Measurements from ENCODE around the gene MYCN. TPM values are rescaled to one million over a fixed set of nuclear protein-coding genes. Genes with fewer than 3 reads are reported as not detected.

The MYCN gene
- total and polyA plus RNA-seq, 2 of the 8 experiments (the other 6 are each of a cell fraction or from before 2014, with no cell fraction given), result 87.8 to 137 TPM

- 32% methylated on average over 7 of the region's 7 CpGs; no CpG with 5 or more reads in 1 of the 2 experiments for WGBS, 2 experiments (ENCODE audit: extremely low coverage in 1 of 2, insufficient coverage in 1 of 2, insufficient read length in 1 of 2, insufficient replicate concordance in 2 of 2, low coverage in 1 of 2, low lambda C conversion rate in 2 of 2, missing lambda C conversion rate in 1 of 2)
- H3K4me2 ChIP-seq (ENCODE audit: insufficient read depth in 1 of 2, low read depth in 2 of 2, low read length in 2 of 2), result peak overlapping the region; percentile 79
Observed at GRCh38 chr2:15937882-15938802, 2.2 kb upstream of the MYCN start.

More at GRCh38 chr2:15937882-15938802, 2.2 kb upstream of the MYCN start:
- peak; percentile 72 for FAIRE-seq
- peak overlapping the region; percentile 83; the same call in 1 of the 2 replicates for H2BK5ac ChIP-seq (ENCODE audit: low read depth, low read length)
- no peak for DNase-seq (ENCODE audit: low read depth in 1 of 2, low spot score in 2 of 2)
- peaks cover 0 to 14% (median 6%) of the 10 kb centered on the region in 4 experiments; a peak in 3 of 8 replicates for H3K36me3 ChIP-seq (ENCODE audit: control insufficient read depth in 2 of 4, insufficient read depth in 4 of 4, low read length in 3 of 4)
- ChIA-PET CTCF (ENCODE audit: partially characterized antibody) (interaction anchor here (0.6 to 4.6 kb wide), 12 partner anchors 10 to 383 kb away, joined by 3 to 18 read pairs (median 8); no protein-coding TSS in a partner anchor), POLR2A (ENCODE audit: partially characterized antibody) (interaction anchor here (0.8 to 4.4 kb wide), 4 partner anchors 9 to 242 kb away, joined by 3 to 25 read pairs (median 6); no protein-coding TSS in a partner anchor)
- H3K9ac ChIP-seq (replicated peaks in 1 of 4; ENCODE audit: extremely low read depth in 1 of 4, low read depth in 3 of 4, low read length in 3 of 4), result no peak overlapping the region; a peak in 1 of 7 replicates
- no peak overlapping the region for H3K23ac ChIP-seq (ENCODE audit: insufficient read length)
- no peaks in the 10 kb centered on the region for H3K79me1 ChIP-seq (ENCODE audit: low read depth, low read length)
- H4K91ac ChIP-seq (replicated peaks; ENCODE audit: insufficient read length, low read length), result peak overlapping the region; percentile 63
- H3K56ac ChIP-seq (replicated peaks; ENCODE audit: insufficient read length, low read depth, low read length), result no peak overlapping the region
- peak overlapping the region; percentile 2 for H4K5ac ChIP-seq (ENCODE audit: insufficient read length, low read depth, low read length)
- H4K8ac ChIP-seq (ENCODE audit: extremely low read depth, insufficient read depth, low read length), result no peak overlapping the region
- H3K27me3 ChIP-seq (replicated peaks in 1 of 4; ENCODE audit: control insufficient read depth in 3 of 4, extremely low read depth in 1 of 4, insufficient read depth in 3 of 4, low read length in 3 of 4), result no peaks in the 10 kb centered on the region
- H2AFZ ChIP-seq (ENCODE audit: low read length), result no peak overlapping the region
- TF ChIP-seq GABPA (IDR thresholded peaks at IDR 0.05; ENCODE audit: borderline replicate concordance, insufficient read depth, low read length) (no peak), SIRT6 (IDR thresholded peaks at IDR 0.05; ENCODE audit: low read length) (peak; percentile 31)
- H4K20me1 ChIP-seq (replicated peaks in 1 of 2; ENCODE audit: control insufficient read depth in 1 of 2, insufficient read depth in 2 of 2, low read length in 2 of 2), result peaks cover 0 to 2% of the 10 kb centered on the region in 2 experiments
- H3K4me3 ChIP-seq (ENCODE audit: extremely low read depth in 1 of 4, insufficient read depth in 2 of 4, low read depth in 3 of 4, low read length in 4 of 4), result peak overlapping the region in 1 of 4 experiments; percentile 94; a peak in 2 of 8 replicates
- peaks cover 7% of the 10 kb centered on the region; the same call in 1 of the 2 replicates for H3K23me2 ChIP-seq (ENCODE audit: low read depth, low read length)
- H3K18ac ChIP-seq (ENCODE audit: extremely low read depth, low read length), result peak overlapping the region; percentile 73
- H2BK15ac ChIP-seq (ENCODE audit: low read length), result no peak overlapping the region
- H3K9me3 ChIP-seq (ENCODE audit: insufficient read depth in 2 of 2, low read depth in 1 of 2, low read length in 1 of 2), result no peaks in the 10 kb centered on the region
- H2AK5ac ChIP-seq (ENCODE audit: low read depth, low read length), result peak overlapping the region; percentile 61; the same call in 1 of the 2 replicates
- peak overlapping the region; percentile 81 for H3K4ac ChIP-seq (replicated peaks; ENCODE audit: insufficient read length, low read depth, low read length)
- peak overlapping the region; percentile 93; the same call in 1 of the 2 replicates for H2BK20ac ChIP-seq (ENCODE audit: low read length)
- peaks cover 17 to 28% of the 10 kb centered on the region in 2 experiments for H3K79me2 ChIP-seq (ENCODE audit: control insufficient read depth in 1 of 2, insufficient read depth in 2 of 2, low read length in 2 of 2)
- peaks cover 6 to 23% (median 14%) of the 10 kb centered on the region in 4 experiments; a peak in 5 of 7 replicates for H3K4me1 ChIP-seq (replicated peaks in 1 of 4; ENCODE audit: control insufficient read depth in 3 of 4, insufficient read depth in 4 of 4, low read length in 3 of 4)
- H2BK12ac ChIP-seq (ENCODE audit: low read depth, low read length), result peak overlapping the region; percentile 28; the same call in 1 of the 2 replicates
- H2BK120ac ChIP-seq (replicated peaks; ENCODE audit: low read depth, low read length), result peak overlapping the region; percentile 94
- no peak overlapping the region for H3K14ac ChIP-seq (ENCODE audit: insufficient read length)
- 0 out of 2 replicates have a peak overlapping the region, but pooled peaks have one; percentile 8 for H3K27ac ChIP-seq (ENCODE audit: low read depth, low read length)
